Body of pancreas (tissue), 4 donors: ENCODE results near the gene SLC23A2. TPM values are rescaled to one million over a fixed set of nuclear protein-coding genes. Genes with fewer than 3 reads are reported as not detected.

ENCODE experiments used
- ATAC-seq: fragments of 150-250 bp; one replicate; pipeline ENCODE4 v1.9.1; 2016
- DNase-seq, 4 donors: peaks; one replicate each; pipeline ENCODE4 v3.0.0-alpha.2; 2019
- H3K27ac ChIP-seq, 4 donors: fragments of 200-600 bp; sonication (generic); 1 replicate in 3 of 4; 2 replicates in 1 of 4; pipeline versions ENCODE4 v1.5.1 to v1.6.1; 2016 to 2019; ENCODE audit warnings: mild to moderate bottlenecking in 1 of 4, mixed read lengths in 1 of 4, moderate library complexity in 1 of 4
- H3K27me3 ChIP-seq, 2 donors: fragments of 200-600 bp; sonication (generic); one replicate each; pipeline ENCODE4 v1.6.0; 2016; ENCODE audit warnings: mild to moderate bottlenecking in 1 of 2
- H3K36me3 ChIP-seq, 2 donors: fragments of 200-600 bp; sonication (generic); replicated peaks in 1 of 2; 2 replicates each; pipeline ENCODE4 v1.5.1; 2016; ENCODE audit warnings: low read depth in 2 of 2; ENCODE audit not compliant: insufficient read depth in 1 of 2
- H3K4me1 ChIP-seq: fragments of 200-600 bp; sonication (generic); one replicate; pipeline ENCODE4 v1.6.0; 2016
- H3K4me3 ChIP-seq, 2 donors: fragments of 200-600 bp; sonication (generic); 1 replicate in 1 of 2; 2 replicates in 1 of 2; pipeline ENCODE4 v1.5.1; 2016 to 2019
- H3K9me3 ChIP-seq, 3 donors: fragments of 200-600 bp; sonication (generic); 1 replicate in 2 of 3; 2 replicates in 1 of 3; pipeline ENCODE4 v1.5.1; 2016
- POLR2A ChIP-seq, 3 donors: fragments of 450-650 bp; IDR thresholded peaks; one replicate each; pipeline ENCODE4 v1.6.1; 2016; ENCODE audit warnings: antibody characterized with exemption in 3 of 3, mild to moderate bottlenecking in 2 of 3
- WGBS, 2 donors: methylation state at CpG; one replicate each; pipeline ENCODE4 v1.1.5; 2017; 5-methylcytosine and 5-hydroxymethylcytosine counted together
- intact Hi-C: fragments of 100-400 bp; cut with DNase I; formaldehyde crosslinking; loops from one replicate; pipeline ENCODE4 v1.15.1; 2023
- total RNA-seq, 2 donors: library from RNA; depleted of rRNA; stranded (reverse); fragments of >200 nt; gene quantifications; one replicate each; pipeline ENCODE4 v1.1.0, GENCODE V29; 2016
- TF ChIP-seq, protein P1 (sequence below), 7 experiments: fragments of 450-650 bp in 4 of 7; fragments of 200-600 bp in 3 of 7; sonication (generic) in 3 of 7; IDR thresholded peaks; one replicate each; pipeline ENCODE4 v1.5.1; 2016 to 2019; ENCODE audit warnings: antibody characterized with exemption in 7 of 7

Gene SLC23A2
- total RNA-seq, 2 donors from 2014 or later = 12.2 TPM

DNA sequence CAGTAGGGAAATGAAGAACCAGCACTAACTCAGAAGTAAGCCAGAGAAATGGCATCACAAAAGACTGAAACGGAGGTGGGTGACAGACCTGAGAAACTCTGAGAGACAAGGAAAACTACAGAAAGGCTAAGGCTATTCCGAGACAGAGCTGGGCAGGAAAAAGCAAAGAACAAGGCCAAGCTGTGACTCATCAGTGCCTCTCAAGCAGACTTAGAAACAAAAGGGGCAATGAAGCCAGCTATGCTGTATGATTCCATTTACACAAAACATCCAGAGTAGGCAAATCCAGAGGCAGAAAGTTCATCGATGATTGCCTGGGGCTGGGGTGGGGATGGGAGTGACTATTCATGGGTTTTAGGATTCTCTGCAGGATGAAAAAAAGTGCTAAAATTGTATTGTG, 50.0 kb downstream of the SLC23A2 start:
- intact Hi-C loops = no loop called here
- no peaks in the 10 kb centered on the region for H3K36me3 ChIP-seq
- TF ChIP-seq, protein P1, sequence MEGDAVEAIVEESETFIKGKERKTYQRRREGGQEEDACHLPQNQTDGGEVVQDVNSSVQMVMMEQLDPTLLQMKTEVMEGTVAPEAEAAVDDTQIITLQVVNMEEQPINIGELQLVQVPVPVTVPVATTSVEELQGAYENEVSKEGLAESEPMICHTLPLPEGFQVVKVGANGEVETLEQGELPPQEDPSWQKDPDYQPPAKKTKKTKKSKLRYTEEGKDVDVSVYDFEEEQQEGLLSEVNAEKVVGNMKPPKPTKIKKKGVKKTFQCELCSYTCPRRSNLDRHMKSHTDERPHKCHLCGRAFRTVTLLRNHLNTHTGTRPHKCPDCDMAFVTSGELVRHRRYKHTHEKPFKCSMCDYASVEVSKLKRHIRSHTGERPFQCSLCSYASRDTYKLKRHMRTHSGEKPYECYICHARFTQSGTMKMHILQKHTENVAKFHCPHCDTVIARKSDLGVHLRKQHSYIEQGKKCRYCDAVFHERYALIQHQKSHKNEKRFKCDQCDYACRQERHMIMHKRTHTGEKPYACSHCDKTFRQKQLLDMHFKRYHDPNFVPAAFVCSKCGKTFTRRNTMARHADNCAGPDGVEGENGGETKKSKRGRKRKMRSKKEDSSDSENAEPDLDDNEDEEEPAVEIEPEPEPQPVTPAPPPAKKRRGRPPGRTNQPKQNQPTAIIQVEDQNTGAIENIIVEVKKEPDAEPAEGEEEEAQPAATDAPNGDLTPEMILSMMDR (IDR thresholded peaks at IDR 0.05) = no peak
- no peak for TF ChIP-seq POLR2A (IDR thresholded peaks at IDR 0.05)
- no peaks in the 10 kb centered on the region for H3K9me3 ChIP-seq
- H3K4me1 ChIP-seq = peaks cover 4% of the 10 kb centered on the region
- DNase-seq (peak in 1 of 4 donors; percentile 16), ATAC-seq (no peak)
- H3K4me3 ChIP-seq = no peak overlapping the region
- 84 to 93% methylated on average over 3 of the region's 3 CpGs for WGBS, 2 donors
- H3K27me3 ChIP-seq = no peaks in the 10 kb centered on the region
- no peak overlapping the region for H3K27ac ChIP-seq

DNA sequence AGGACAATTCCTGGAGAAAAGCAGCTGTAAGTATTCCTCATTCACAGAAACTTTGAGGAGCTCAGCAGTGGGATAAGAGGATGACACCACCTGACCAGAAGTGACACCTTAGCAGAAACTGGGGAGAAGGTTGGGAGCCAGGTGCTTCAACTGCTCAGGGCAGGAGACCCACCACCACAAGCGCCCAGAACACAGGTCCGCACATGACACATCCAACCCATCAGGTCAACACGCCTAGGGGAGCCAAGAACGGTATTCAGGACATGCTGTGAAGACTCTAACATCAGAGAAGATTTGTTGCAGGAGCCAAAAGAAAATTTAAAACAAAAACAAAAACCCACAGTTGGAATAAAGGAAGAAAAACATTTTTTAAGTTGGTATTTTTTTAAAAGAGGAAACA, 50.5 kb downstream of the SLC23A2 start:
- Histone ChIP-seq H3K4me3 (no peak overlapping the region), H3K36me3 (no peaks in the 10 kb centered on the region), H3K27ac (no peak overlapping the region), H3K9me3 (no peaks in the 10 kb centered on the region), H3K27me3 (no peaks in the 10 kb centered on the region), H3K4me1 (peaks cover 4% of the 10 kb centered on the region)
- 94 to 100% methylated on average over 4 of the region's 4 CpGs for WGBS, 2 donors
- no peak for TF ChIP-seq POLR2A (IDR thresholded peaks at IDR 0.05)
- TF ChIP-seq, protein P1 (IDR thresholded peaks at IDR 0.05) = no peak
- intact Hi-C loops = no loop called here
- no peak for ATAC-seq
- no peak for DNase-seq

DNA sequence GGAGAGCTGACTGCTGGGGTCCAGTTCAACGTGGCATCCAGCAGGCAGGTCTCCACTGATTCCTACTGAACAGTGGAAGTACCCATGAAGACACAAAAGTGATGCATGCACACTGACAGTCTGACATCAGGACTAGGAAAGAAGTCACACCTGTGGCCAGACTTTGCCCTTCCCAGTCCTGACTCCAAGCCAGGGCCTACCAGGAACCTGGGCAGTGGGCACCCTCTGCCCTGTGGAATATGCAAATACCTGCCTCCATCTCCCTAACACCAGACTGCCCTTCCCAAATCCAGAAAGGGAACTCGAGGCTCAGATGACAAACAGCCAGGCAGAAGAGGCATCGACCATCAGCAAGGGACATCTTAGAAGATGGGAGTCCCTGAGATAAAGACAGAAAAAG, 50.9 kb downstream of the SLC23A2 start:
- ATAC-seq (no peak), DNase-seq (no peak)
- no peak overlapping the region for H3K4me3 ChIP-seq
- H3K27me3 ChIP-seq = no peaks in the 10 kb centered on the region
- H3K9me3 ChIP-seq = no peaks in the 10 kb centered on the region
- WGBS, 2 donors = 34 to 68% methylated on average over 3 of the region's 3 CpGs
- H3K36me3 ChIP-seq = no peaks in the 10 kb centered on the region
- H3K27ac ChIP-seq = no peak overlapping the region
- H3K4me1 ChIP-seq = peaks cover 4% of the 10 kb centered on the region
- intact Hi-C loops = no loop called here
- TF ChIP-seq, protein P1 (IDR thresholded peaks at IDR 0.05) = no peak
- no peak for TF ChIP-seq POLR2A (IDR thresholded peaks at IDR 0.05)

DNA sequence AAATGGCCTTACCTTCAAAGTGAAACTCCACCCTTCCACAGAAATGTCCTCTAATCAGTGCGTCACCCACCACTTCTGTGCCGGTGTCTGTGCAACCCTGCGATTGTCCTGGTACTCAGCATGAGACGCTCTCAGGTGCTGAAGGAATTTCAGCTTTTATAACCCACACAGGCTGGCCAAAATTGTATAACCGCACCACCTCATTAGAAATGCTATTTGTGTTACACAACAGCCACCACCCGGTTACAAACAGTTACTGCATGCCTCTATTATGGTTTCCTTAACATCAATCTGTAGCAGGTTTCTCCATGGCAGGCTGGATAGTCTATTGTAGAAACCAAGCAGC, 51.5 kb downstream of the SLC23A2 start:
- DNase-seq (peak in 1 of 4 donors; percentile 44), ATAC-seq (peak; percentile 75)
- no peak for TF ChIP-seq POLR2A (IDR thresholded peaks at IDR 0.05)
- TF ChIP-seq, protein P1 (IDR thresholded peaks at IDR 0.05) = peak in 6 of 7 experiments; percentile 22 to 59 (median 48)
- Histone ChIP-seq H3K36me3 (no peaks in the 10 kb centered on the region), H3K4me3 (no peak overlapping the region), H3K27ac (no peak overlapping the region), H3K4me1 (peaks cover 4% of the 10 kb centered on the region), H3K27me3 (no peaks in the 10 kb centered on the region), H3K9me3 (no peaks in the 10 kb centered on the region)
- intact Hi-C loops = no loop called here
- WGBS, 2 donors = 61 to 81% methylated on average over 6 of the region's 6 CpGs

DNA sequence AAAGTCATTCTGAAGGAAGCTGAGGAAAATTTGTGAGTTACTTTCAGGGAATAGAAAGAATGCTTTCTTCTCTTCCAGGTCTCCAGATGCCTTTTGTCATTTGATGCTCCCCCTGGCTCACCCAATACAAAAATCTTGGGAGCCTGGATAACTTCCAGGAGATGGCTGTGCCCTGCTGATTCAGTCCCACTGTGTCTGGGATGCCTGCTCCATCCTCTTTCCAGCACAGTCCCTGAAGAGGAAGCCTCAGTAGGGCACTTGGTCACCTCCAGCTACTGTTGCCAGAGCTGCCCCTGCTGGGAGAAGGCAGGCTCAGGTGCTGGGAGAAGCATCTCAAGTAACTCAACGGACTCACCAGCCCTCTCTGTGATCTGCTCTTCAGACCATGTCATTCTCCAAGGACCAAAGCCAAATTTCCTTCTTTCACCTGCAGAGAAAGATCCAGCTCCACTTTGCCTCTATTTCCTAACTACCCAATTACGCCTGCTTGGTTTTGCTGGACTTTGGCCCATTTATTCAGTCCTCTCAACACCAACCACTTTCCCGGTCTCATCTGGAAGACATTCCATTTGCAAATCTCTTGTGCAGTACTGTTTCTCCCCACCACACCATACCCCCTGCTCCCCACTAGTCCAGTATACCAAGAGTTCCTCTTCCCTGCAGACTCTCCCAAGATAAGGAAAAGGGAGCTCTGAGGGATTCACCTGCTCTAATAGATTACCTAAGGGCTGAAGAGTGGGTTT, 53.3 kb downstream of the SLC23A2 start:
- 90 to 91% methylated on average over 3 of the region's 3 CpGs for WGBS, 2 donors
- DNase-seq (no peak), ATAC-seq (no peak)
- Histone ChIP-seq H3K9me3 (no peaks in the 10 kb centered on the region), H3K36me3 (no peaks in the 10 kb centered on the region), H3K27ac (no peak overlapping the region), H3K4me3 (no peak overlapping the region), H3K4me1 (peaks cover 4% of the 10 kb centered on the region), H3K27me3 (no peaks in the 10 kb centered on the region)
- intact Hi-C loops = no loop called here
- no peak for TF ChIP-seq POLR2A (IDR thresholded peaks at IDR 0.05)
- TF ChIP-seq, protein P1 (IDR thresholded peaks at IDR 0.05) = no peak
